Coronary artery (tissue), 2 donors: ENCODE data around the gene TTC9B.
"Not testable (repeated sequence)": the region's sequence is repeated elsewhere in the genome, so short reads cannot be mapped to it uniquely, and the experiment has no call there.

Experiments
- DNase-seq: peaks from one replicate; pipeline ENCODE4 v3.0.0-alpha.2; 2017; ENCODE audit warnings: low spot score
- H3K27ac ChIP-seq, 2 donors: fragments of 200-600 bp; sonication (generic); one replicate each; pipeline ENCODE4 v1.5.1; 2016 to 2019
- H3K4me3 ChIP-seq: fragments of 200-600 bp; sonication (generic); 2 replicates; pipeline ENCODE4 v1.5.1; 2016; ENCODE audit warnings: mild to moderate bottlenecking, moderate library complexity
- TF ChIP-seq, protein P1 (sequence below): fragments of 200-600 bp; sonication (generic); IDR thresholded peaks from one replicate; pipeline ENCODE4 v1.5.1; 2019; ENCODE audit warnings: antibody characterized with exemption

TTC9B gene

DNA sequence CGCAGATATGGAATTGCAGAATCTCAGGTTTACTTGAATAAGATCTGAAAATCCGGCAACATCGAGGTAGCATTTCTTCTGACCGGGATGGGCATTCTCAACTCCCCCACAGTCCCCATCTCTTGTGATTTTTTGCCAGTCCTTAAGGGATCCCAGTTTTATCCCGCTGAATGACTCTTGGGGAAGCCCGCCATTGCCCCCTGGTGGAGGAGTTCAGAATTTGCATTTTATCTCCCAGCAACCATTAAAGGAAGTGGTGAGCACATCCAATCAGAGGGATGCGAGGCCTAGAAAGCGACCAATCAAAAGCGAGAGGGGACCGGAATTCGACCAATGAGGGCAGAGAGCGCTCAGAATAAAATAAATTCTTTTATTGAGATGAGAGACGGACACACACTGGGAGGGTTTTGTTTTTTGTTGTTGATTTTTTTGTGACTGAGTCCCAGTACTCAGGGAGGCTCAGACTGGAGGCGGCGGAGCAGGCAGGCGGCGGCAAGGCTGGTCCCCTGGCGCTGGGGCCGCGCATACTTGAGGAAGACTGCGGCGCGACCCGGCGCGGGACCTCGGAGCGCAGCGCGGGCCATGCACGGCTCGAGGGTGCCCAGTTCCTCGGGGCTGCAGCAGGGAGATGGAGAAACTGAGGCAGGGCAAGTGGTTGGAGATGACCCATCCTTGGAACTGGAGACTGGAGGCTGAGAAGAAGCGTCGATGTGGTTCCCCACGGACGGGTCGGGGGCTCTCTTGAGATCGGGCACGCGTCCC, 3.9 kb upstream of the TTC9B start:
- H3K27ac ChIP-seq: no peak overlapping the region
- peak; percentile 87 for DNase-seq
- H3K4me3 ChIP-seq: no peak overlapping the region
- TF ChIP-seq, protein P1, sequence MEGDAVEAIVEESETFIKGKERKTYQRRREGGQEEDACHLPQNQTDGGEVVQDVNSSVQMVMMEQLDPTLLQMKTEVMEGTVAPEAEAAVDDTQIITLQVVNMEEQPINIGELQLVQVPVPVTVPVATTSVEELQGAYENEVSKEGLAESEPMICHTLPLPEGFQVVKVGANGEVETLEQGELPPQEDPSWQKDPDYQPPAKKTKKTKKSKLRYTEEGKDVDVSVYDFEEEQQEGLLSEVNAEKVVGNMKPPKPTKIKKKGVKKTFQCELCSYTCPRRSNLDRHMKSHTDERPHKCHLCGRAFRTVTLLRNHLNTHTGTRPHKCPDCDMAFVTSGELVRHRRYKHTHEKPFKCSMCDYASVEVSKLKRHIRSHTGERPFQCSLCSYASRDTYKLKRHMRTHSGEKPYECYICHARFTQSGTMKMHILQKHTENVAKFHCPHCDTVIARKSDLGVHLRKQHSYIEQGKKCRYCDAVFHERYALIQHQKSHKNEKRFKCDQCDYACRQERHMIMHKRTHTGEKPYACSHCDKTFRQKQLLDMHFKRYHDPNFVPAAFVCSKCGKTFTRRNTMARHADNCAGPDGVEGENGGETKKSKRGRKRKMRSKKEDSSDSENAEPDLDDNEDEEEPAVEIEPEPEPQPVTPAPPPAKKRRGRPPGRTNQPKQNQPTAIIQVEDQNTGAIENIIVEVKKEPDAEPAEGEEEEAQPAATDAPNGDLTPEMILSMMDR: peak; percentile 90

DNA sequence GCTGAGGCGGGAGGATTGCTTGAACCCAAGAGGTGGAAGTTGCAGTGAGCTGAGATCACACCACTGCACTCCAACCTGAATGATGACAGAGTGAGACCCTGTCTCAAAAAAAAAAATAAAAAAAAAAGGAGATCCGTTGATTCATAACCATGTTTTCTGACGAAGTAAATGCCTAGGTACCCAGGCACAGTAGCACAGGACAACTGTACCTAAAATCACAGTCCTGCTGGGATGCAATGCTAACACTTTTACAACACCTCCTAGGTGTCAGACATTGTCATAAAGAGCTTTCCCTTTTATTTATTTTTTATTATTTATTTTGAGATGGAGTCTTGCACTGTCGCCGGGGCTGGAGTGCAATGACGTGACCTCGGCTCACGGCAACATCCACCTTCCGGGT, 2.5 kb upstream of the TTC9B start:
- Histone ChIP-seq H3K4me3 (no peak overlapping the region), H3K27ac (no peak overlapping the region)
- no peak for DNase-seq
- TF ChIP-seq, protein P1: no peak

DNA sequence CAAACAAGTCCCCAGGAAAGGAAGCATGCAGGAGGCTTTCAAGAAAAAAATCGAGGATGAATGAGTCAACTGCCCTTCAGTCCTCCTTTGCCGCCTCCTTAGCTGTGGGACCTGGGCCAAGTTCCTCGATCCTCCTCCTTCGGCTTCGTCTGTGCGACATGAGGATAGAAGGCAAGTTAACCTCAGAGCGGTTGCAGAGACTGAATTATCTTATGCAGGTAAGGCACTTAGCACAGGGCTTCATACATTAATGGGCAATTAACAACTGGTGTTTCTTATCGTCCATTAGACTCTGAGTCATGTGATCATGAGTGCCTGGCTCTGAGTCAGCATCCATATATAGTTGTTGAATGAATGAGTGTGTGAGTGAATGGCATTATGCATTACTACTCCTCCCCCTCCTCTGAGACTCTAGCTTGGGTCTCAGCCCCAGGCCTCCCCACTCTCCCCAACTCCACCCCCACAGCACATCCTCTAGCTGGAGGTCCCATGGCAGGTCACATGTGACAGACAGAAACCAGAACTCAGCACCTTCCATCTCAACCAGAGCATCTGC, 1.6 kb upstream of the TTC9B start:
- TF ChIP-seq, protein P1: no peak
- H3K4me3 ChIP-seq: no peak overlapping the region
- no peak overlapping the region for H3K27ac ChIP-seq
- DNase-seq: no peak

DNA sequence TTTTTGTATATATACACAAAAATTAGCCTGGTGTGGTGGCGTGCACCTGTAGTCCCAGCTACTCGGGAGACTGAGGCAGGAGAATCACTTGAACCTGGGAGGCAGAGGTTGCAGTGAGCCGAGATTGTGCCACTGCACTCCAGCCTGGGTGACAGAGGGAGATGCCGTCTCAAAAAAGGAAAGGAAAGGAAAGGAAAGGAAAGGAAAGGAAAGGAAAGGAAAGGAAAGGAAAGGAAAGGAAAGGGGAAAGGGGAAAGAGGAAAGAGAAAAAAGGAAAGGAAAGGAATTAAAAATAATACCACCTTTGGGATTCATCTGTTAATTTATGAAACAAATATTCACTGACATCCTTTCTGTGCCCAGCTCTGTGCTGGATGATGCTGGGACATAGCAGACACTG, 845 bp upstream of the TTC9B start:
- H3K4me3 ChIP-seq, H3K27ac ChIP-seq, DNase-seq: not testable (repeated sequence)

DNA sequence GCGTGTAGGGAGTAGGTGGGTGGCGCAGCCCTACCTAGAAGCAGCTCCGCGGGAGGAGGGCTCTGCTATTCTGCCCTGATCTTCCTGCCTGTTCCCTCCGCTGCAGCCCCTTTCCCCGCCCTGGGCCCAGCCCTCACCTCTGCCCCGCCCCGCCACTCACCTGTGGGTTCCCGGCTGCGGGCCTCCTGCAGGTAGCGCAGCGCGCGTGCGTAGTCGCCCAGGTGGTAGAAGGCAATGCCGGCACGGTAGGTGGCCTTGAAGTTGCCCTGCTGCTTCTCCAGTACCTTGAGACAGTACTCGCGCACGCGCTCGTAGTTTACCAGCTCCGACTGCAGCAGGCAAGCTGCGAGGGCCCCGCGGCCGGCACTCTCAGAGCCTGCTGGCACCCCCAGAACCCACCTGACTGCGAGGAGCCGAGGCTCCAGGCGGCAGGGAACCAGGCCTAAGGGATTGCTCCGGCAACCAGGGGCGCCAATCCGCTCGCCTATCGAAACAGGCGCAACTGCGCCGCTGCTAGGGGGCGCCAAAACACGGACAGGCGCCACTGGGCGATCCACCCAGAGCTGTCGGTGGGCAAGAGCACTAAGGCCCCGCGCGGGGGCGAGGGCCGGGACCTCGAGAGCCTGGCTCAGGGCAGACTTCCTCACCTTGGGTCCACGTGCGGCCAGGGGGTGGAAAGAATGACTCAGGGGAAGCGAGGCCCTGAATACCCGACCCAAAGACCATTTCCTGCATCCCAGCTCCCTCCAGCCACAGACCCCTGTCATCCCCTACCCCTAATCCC, 965 bp downstream of the TTC9B start:
- TF ChIP-seq, protein P1: no peak
- Histone ChIP-seq H3K27ac (no peak overlapping the region), H3K4me3 (no peak overlapping the region)
- no peak for DNase-seq

DNA sequence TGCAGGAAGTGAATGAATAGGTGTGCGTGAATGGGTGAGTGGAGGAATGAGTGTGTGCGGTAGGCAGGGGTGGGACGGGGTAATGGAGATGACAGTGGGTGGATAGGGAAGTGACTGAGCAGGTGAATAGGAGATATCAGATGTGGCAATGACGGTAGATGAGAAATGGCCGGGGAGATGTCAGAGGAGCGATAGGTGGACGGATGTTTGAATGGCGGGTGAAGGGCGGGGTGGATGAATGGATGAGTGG, 1.5 kb downstream of the TTC9B start:
- no peak for DNase-seq
- TF ChIP-seq, protein P1: no peak
- Histone ChIP-seq H3K27ac (no peak overlapping the region), H3K4me3 (no peak overlapping the region)

DNA sequence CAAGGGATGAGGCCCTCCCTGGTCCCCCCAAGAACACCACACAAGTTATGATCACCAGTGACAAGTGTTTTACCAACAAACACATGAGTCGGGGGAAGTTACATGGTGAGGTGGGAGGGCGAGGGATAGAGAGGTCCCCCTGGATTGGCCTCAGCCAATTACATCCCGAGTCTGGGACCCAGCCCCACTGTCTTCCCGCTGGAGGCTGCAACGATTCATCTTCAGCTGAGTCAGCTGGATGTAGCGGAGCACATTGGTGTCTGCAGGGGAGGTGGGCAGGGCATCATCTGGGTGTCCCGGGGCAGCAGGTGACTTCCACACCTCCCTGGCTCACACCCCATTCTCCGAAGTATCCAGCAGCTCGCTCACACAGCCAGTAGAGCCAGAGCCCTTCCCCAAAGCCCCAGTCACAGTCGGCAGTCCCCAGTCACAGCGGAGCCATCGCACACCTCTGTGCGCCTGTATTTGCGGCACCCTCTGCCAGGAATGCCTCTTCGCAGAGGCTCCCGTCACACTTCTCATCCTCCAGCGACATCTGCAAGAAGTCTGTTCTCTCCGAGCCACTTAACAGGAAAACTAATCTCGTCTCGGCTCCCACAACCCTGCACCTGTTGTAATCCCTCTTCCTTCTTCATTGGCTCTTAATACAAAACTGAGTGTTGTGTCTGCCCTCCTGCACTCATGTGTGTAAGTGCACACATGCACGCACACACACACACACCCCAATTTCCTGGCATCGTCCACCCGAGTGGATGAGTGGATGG, 2.0 kb downstream of the TTC9B start:
- Histone ChIP-seq H3K27ac (no peak overlapping the region), H3K4me3 (no peak overlapping the region)
- DNase-seq: no peak
- TF ChIP-seq, protein P1: no peak
